ENCODE measurements around the gene EDEM2.

DNA sequence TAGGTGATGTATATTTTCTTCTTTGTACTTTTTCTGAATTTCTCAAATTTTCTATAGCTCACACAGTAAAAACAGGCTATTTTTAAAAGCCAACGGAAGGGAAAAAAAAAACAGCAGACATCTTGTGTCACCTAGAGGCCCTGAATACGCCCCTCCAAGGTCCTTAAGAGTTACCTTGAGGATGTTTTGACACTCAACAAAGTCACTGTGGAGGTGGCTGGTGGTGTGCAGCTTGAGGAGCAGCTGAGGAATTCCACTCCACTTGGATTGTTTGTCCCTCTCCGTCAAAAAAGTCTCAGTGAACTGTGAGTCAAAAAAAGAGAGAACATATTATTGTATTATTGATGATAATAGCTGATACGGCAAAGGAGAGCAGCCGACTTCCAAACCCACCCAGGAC lies 69.3 kb downstream of the EDEM2 start:
- TF ChIP-seq, protein P1, sequence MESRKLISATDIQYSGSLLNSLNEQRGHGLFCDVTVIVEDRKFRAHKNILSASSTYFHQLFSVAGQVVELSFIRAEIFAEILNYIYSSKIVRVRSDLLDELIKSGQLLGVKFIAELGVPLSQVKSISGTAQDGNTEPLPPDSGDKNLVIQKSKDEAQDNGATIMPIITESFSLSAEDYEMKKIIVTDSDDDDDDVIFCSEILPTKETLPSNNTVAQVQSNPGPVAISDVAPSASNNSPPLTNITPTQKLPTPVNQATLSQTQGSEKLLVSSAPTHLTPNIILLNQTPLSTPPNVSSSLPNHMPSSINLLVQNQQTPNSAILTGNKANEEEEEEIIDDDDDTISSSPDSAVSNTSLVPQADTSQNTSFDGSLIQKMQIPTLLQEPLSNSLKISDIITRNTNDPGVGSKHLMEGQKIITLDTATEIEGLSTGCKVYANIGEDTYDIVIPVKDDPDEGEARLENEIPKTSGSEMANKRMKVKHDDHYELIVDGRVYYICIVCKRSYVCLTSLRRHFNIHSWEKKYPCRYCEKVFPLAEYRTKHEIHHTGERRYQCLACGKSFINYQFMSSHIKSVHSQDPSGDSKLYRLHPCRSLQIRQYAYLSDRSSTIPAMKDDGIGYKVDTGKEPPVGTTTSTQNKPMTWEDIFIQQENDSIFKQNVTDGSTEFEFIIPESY (IDR thresholded peaks at IDR 0.05; ENCODE audit: extremely low read depth, insufficient replicate concordance, low read length): no peak
- no peak for TF ChIP-seq POLR2A (IDR thresholded peaks at IDR 0.05; ENCODE audit: borderline replicate concordance, extremely low read depth, insufficient read depth, insufficient read length)
- TF ChIP-seq, protein P2, sequence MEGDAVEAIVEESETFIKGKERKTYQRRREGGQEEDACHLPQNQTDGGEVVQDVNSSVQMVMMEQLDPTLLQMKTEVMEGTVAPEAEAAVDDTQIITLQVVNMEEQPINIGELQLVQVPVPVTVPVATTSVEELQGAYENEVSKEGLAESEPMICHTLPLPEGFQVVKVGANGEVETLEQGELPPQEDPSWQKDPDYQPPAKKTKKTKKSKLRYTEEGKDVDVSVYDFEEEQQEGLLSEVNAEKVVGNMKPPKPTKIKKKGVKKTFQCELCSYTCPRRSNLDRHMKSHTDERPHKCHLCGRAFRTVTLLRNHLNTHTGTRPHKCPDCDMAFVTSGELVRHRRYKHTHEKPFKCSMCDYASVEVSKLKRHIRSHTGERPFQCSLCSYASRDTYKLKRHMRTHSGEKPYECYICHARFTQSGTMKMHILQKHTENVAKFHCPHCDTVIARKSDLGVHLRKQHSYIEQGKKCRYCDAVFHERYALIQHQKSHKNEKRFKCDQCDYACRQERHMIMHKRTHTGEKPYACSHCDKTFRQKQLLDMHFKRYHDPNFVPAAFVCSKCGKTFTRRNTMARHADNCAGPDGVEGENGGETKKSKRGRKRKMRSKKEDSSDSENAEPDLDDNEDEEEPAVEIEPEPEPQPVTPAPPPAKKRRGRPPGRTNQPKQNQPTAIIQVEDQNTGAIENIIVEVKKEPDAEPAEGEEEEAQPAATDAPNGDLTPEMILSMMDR (IDR thresholded peaks at IDR 0.05 in 2 of 3, conservative IDR thresholded peaks at IDR 0.05 in 1 of 3; ENCODE audit: borderline replicate concordance in 1 of 3, insufficient read depth in 1 of 3, low read depth in 2 of 3, low read length in 2 of 3): no peak

All from HCT116 (cell line).